MM.1S (cell line): Measurements from ENCODE around the gene FAM216A.
"Not testable (repeated sequence)": the region's sequence is repeated elsewhere in the genome, so short reads cannot be mapped to it uniquely, and the experiment has no call there.

Source experiments
- DNase-seq: peaks from one replicate; pipeline ENCODE4 v3.0.0-alpha.2; 2015
- H2AFZ ChIP-seq: fragments of 300-600 bp; sonication (generic); 2 replicates; pipeline ENCODE4 v1.6.0; 2016; ENCODE audit warnings: antibody characterized with exemption, low read length
- H3F3A ChIP-seq: fragments of 300-600 bp; sonication (generic); 2 replicates; pipeline ENCODE4 v1.6.1; 2016; ENCODE audit warnings: mild to moderate bottlenecking, antibody characterized with exemption, low read length, moderate library complexity, mixed read lengths; ENCODE audit not compliant: insufficient read depth
- H3K27ac ChIP-seq: fragments of 300-600 bp; sonication (generic); 2 replicates; pipeline ENCODE4 v1.5.1; 2016; ENCODE audit warnings: mild to moderate bottlenecking, low read length
- H3K27me3 ChIP-seq: fragments of 300-600 bp; sonication (generic); replicated peaks from 2 replicates; pipeline ENCODE4 v1.6.0; 2016; ENCODE audit warnings: low read length; ENCODE audit not compliant: insufficient read depth
- H3K36me3 ChIP-seq: fragments of 300-600 bp; sonication (generic); replicated peaks from 2 replicates; pipeline ENCODE4 v1.6.1; 2016; ENCODE audit warnings: mild to moderate bottlenecking, low read length, mixed read lengths; ENCODE audit not compliant: insufficient read depth
- H3K4me1 ChIP-seq: fragments of 300-600 bp; sonication (generic); 2 replicates; pipeline ENCODE4 v1.6.1; 2016; ENCODE audit warnings: low read length, mixed read lengths
- H3K4me2 ChIP-seq: fragments of 300-600 bp; sonication (generic); 2 replicates; pipeline ENCODE4 v1.6.0; 2016; ENCODE audit warnings: low read depth, low read length
- H3K4me3 ChIP-seq: fragments of 300-600 bp; sonication (generic); 2 replicates; pipeline ENCODE4 v1.5.1; 2016; ENCODE audit warnings: low read length, mixed read lengths
- H3K79me2 ChIP-seq: fragments of 300-600 bp; sonication (generic); 2 replicates; pipeline ENCODE4 v1.6.1; 2016; ENCODE audit warnings: mixed run types, low read length, mixed read lengths
- H3K9ac ChIP-seq: fragments of 300-600 bp; sonication (generic); 2 replicates; pipeline ENCODE4 v1.6.1; 2016; ENCODE audit warnings: low read length, mixed read lengths
- H3K9me2 ChIP-seq: fragments of 300-600 bp; sonication (generic); replicated peaks from 2 replicates; pipeline ENCODE4 v1.6.1; 2016; ENCODE audit warnings: mild to moderate bottlenecking, low read length, mixed read lengths; ENCODE audit not compliant: insufficient read depth
- H3K9me3 ChIP-seq: fragments of 300-600 bp; sonication (generic); replicated peaks from 2 replicates; pipeline ENCODE4 v1.6.1; 2016; ENCODE audit warnings: mild to moderate bottlenecking, low read length, mixed read lengths; ENCODE audit not compliant: insufficient read depth
- H4K20me1 ChIP-seq: fragments of 300-600 bp; sonication (generic); 2 replicates; pipeline ENCODE4 v1.6.1; 2016; ENCODE audit warnings: mild to moderate bottlenecking, low read length, moderate library complexity, mixed read lengths; ENCODE audit not compliant: insufficient read depth
- CTCF ChIP-seq: fragments of 300-600 bp; sonication (generic); IDR thresholded peaks from 2 replicates; pipeline ENCODE4 v1.5.1; 2016; ENCODE audit warnings: antibody characterized with exemption, low read length, mixed read lengths
- EZH2 ChIP-seq: fragments of 300-600 bp; sonication (generic); optimal IDR thresholded peaks from 2 replicates; pipeline ENCODE3; 2017; ENCODE audit warnings: low read depth, mild to moderate bottlenecking, antibody characterized with exemption, low read length, mixed read lengths
- EZH2phosphoT487 ChIP-seq: fragments of 300-600 bp; sonication (generic); IDR thresholded peaks from 2 replicates; pipeline ENCODE4 v1.6.1; 2018; ENCODE audit warnings: antibody characterized with exemption, low read length

The FAM216A gene

GRCh38 chr12:110468214-110469048 is at the start of gene FAM216A, which contains the start of gene GPN3:
TSS of gene FAM216A (plus strand) at chr12:110468845. CDS start at chr12:110468876, 31 bp downstream.
TSS of gene GPN3 (minus strand) at chr12:110468257. CDS start at chr12:110468203, 54 bp downstream.
- H3K27me3 ChIP-seq: no peaks in the 10 kb centered on the region
- H3K9ac ChIP-seq: peak within 1 kb of the TSS; percentile 95
- peaks cover 3% of the 10 kb centered on the region; the same call in 1 of the 2 replicates for H3F3A ChIP-seq
- H4K20me1 ChIP-seq: no peaks in the 10 kb centered on the region
- no peaks in the 10 kb centered on the region for H3K9me2 ChIP-seq
- peak within 1 kb of the TSS; percentile 77 for H2AFZ ChIP-seq
- H3K4me1 ChIP-seq: 0 out of 2 replicates have a peak, but pooled peaks cover 3% of the 10 kb centered on the region
- DNase-seq: peak; percentile 92
- H3K4me2 ChIP-seq: peak within 1 kb of the TSS; percentile 70
- H3K9me3 ChIP-seq: no peaks in the 10 kb centered on the region
- H3K36me3 ChIP-seq: no peaks in the 10 kb centered on the region
- H3K4me3 ChIP-seq: peak within 1 kb of the TSS; percentile 69
- H3K27ac ChIP-seq: peak within 1 kb of the TSS; percentile 92
- no peak for TF ChIP-seq EZH2
- no peak for TF ChIP-seq CTCF
- no peak for TF ChIP-seq EZH2phosphoT487
- H3K79me2 ChIP-seq: peaks cover 18% of the 10 kb centered on the region

GRCh38 chr12:110420644-110421043 is 48.0 kb upstream of the FAM216A start:
- not testable (repeated sequence) for H3F3A ChIP-seq, H3K4me2 ChIP-seq, H3K27ac ChIP-seq, H3K9me3 ChIP-seq, H3K36me3 ChIP-seq, H3K27me3 ChIP-seq, H3K4me1 ChIP-seq, H2AFZ ChIP-seq, H3K9ac ChIP-seq, H3K4me3 ChIP-seq, H3K79me2 ChIP-seq, H4K20me1 ChIP-seq, H3K9me2 ChIP-seq, DNase-seq

GRCh38 chr12:110421159-110421661 is 47.4 kb upstream of the FAM216A start:
- Histone ChIP-seq H3K9me3 (no peaks in the 10 kb centered on the region), H3K4me3 (no peak overlapping the region), H3K4me1 (no peaks in the 10 kb centered on the region), H3K9ac (no peak overlapping the region), H3K36me3 (no peaks in the 10 kb centered on the region), H4K20me1 (no peaks in the 10 kb centered on the region), H3K79me2 (no peaks in the 10 kb centered on the region), H3K27me3 (no peaks in the 10 kb centered on the region), H3K27ac (no peak overlapping the region), H3K9me2 (no peaks in the 10 kb centered on the region), H3K4me2 (no peak overlapping the region), H2AFZ (no peak overlapping the region), H3F3A (no peaks in the 10 kb centered on the region)
- TF ChIP-seq EZH2phosphoT487 (no peak), CTCF (no peak), EZH2 (no peak)
- DNase-seq: no peak

- no peaks in the 10 kb centered on the region for H3K79me2 ChIP-seq
- H3K4me2 ChIP-seq: no peak overlapping the region
- H3K9ac ChIP-seq: no peak overlapping the region
- no peak for TF ChIP-seq EZH2
- no peak for TF ChIP-seq CTCF
- no peak for TF ChIP-seq EZH2phosphoT487
- H3K27ac ChIP-seq: no peak overlapping the region
- H3K9me3 ChIP-seq: no peaks in the 10 kb centered on the region
- H3K4me1 ChIP-seq: no peaks in the 10 kb centered on the region
- no peaks in the 10 kb centered on the region for H3F3A ChIP-seq
- no peaks in the 10 kb centered on the region for H3K9me2 ChIP-seq
- DNase-seq: no peak
- no peaks in the 10 kb centered on the region for H3K36me3 ChIP-seq
- H2AFZ ChIP-seq: no peak overlapping the region
- H4K20me1 ChIP-seq: no peaks in the 10 kb centered on the region
- H3K4me3 ChIP-seq: no peak overlapping the region
- no peaks in the 10 kb centered on the region for H3K27me3 ChIP-seq
Observed at GRCh38 chr12:110421701-110422100, 46.9 kb upstream of the FAM216A start.
